ENCODE results near the gene FLNA. TPM values are rescaled to one million over a fixed set of nuclear protein-coding genes. Genes with fewer than 3 reads are reported as not detected.

The FLNA gene
- total and polyA plus RNA-seq, 2 of the 13 experiments (the other 11 are each of a cell fraction or from before 2014, with no cell fraction given), result 83.4 to 174 TPM

GRCh38 chrX:154397888-154398667 lies 23.6 kb upstream of the FLNA start, which contains the start of gene RPL10 (continued):
- TF ChIP-seq ZBTB40 (IDR thresholded peaks at IDR 0.05) (no peak), ZBTB40 (CRISPR knock-in tag; IDR thresholded peaks at IDR 0.05) (no peak; the same call in 1 of the 2 replicates), ZNF766 (CRISPR knock-in tag; IDR thresholded peaks at IDR 0.05; ENCODE audit: borderline replicate concordance) (peak; percentile 38; the same call in 1 of the 2 replicates), THAP8 (CRISPR knock-in tag; IDR thresholded peaks at IDR 0.05; ENCODE audit: borderline replicate concordance) (no peak; the same call in 1 of the 2 replicates), NR1H2 (CRISPR knock-in tag; IDR thresholded peaks at IDR 0.05; ENCODE audit: borderline replicate concordance, low read depth) (no peak), XRCC5 (optimal IDR thresholded peaks at IDR 0.05; ENCODE audit: low read length) (no peak), RFX3 (CRISPR knock-in tag; IDR thresholded peaks at IDR 0.05) (0 out of 2 replicates have a peak, but pooled peaks have one; percentile 13), SIX4 (CRISPR knock-in tag; IDR thresholded peaks at IDR 0.05) (no peak), SOX13 (IDR thresholded peaks at IDR 0.05) (no peak), SOX13 (CRISPR knock-in tag; conservative IDR thresholded peaks at IDR 0.05 in 1 of 2, IDR thresholded peaks at IDR 0.05 in 1 of 2) (no peak; a peak in 1 of 4 replicates), ZNF776 (CRISPR knock-in tag; IDR thresholded peaks at IDR 0.05) (no peak; the same call in 1 of the 2 replicates), ZBTB37 (CRISPR knock-in tag; IDR thresholded peaks at IDR 0.05) (no peak), CHD4 (IDR thresholded peaks at IDR 0.05; ENCODE audit: borderline replicate concordance, low read length) (no peak), ZNF784 (CRISPR knock-in tag; IDR thresholded peaks at IDR 0.05; ENCODE audit: borderline replicate concordance) (no peak), ZNF354B (CRISPR knock-in tag; IDR thresholded peaks at IDR 0.05) (no peak), CAMTA2 (CRISPR knock-in tag; IDR thresholded peaks at IDR 0.05; ENCODE audit: borderline replicate concordance) (no peak), EED (CRISPR knock-in tag; IDR thresholded peaks at IDR 0.05) (no peak)

All from HepG2 (cell line).